Hepatocyte (in vitro differentiated cells): ENCODE results near the gene FADS1. TPM values are rescaled to one million over a fixed set of nuclear protein-coding genes. Genes with fewer than 3 reads are reported as not detected.

Source experiments
- DNase-seq: peaks from one replicate; pipeline ENCODE4 v3.0.0-alpha.2; 2016; ENCODE audit warnings: low spot score
- H2AFZ ChIP-seq: fragments of 200-600 bp; sonication (generic); 2 replicates; pipeline ENCODE4 v1.6.0; 2016; ENCODE audit warnings: antibody characterized with exemption, mild to moderate bottlenecking
- H3K27ac ChIP-seq: fragments of 200-600 bp; sonication (generic); 2 replicates; pipeline ENCODE4 v1.5.1; 2016; ENCODE audit warnings: mild to moderate bottlenecking
- H3K27me3 ChIP-seq: fragments of 200-600 bp; sonication (generic); 2 replicates; pipeline ENCODE4 v1.6.1; 2016
- H3K36me3 ChIP-seq: fragments of 200-600 bp; sonication (generic); replicated peaks from 2 replicates; pipeline ENCODE4 v1.5.1; 2016; ENCODE audit warnings: low read depth; ENCODE audit not compliant: insufficient read depth
- H3K4me1 ChIP-seq: fragments of 200-600 bp; sonication (generic); 2 replicates; pipeline ENCODE4 v1.5.1; 2016; ENCODE audit warnings: mild to moderate bottlenecking, moderate library complexity; ENCODE audit not compliant: insufficient read depth
- H3K4me2 ChIP-seq: fragments of 200-600 bp; sonication (generic); 2 replicates; pipeline ENCODE4 v1.6.0; 2016
- H3K4me3 ChIP-seq: fragments of 200-600 bp; sonication (generic); 2 replicates; pipeline ENCODE4 v1.5.1; 2016; ENCODE audit warnings: mild to moderate bottlenecking
- H3K79me2 ChIP-seq: fragments of 200-600 bp; sonication (generic); 2 replicates; pipeline ENCODE4 v1.6.0; 2017; ENCODE audit warnings: mild to moderate bottlenecking
- H3K9me2 ChIP-seq: fragments of 200-600 bp; sonication (generic); replicated peaks from 2 replicates; pipeline ENCODE4 v1.6.0; 2017; ENCODE audit warnings: mild to moderate bottlenecking; ENCODE audit not compliant: insufficient read depth
- H3K9me3 ChIP-seq: fragments of 200-600 bp; sonication (generic); 2 replicates; pipeline ENCODE4 v1.5.1; 2016; ENCODE audit warnings: low read depth, mild to moderate bottlenecking
- H4K20me1 ChIP-seq: fragments of 200-600 bp; sonication (generic); 2 replicates; pipeline ENCODE4 v1.6.0; 2016; ENCODE audit warnings: mild to moderate bottlenecking; ENCODE audit not compliant: insufficient read depth, poor library complexity, severe bottlenecking
- CTCF ChIP-seq: fragments of 200-600 bp; sonication (generic); IDR thresholded peaks from 2 replicates; pipeline ENCODE4 v1.5.1; 2016; ENCODE audit warnings: antibody characterized with exemption, mild to moderate bottlenecking; ENCODE audit not compliant: poor library complexity
- EZH2 ChIP-seq: fragments of 200-600 bp; sonication (generic); IDR thresholded peaks from 2 replicates; pipeline ENCODE4 v1.6.1; 2016; ENCODE audit warnings: antibody characterized with exemption, mild to moderate bottlenecking, borderline replicate concordance
- EZH2phosphoT487 ChIP-seq: fragments of 200-600 bp; sonication (generic); IDR thresholded peaks from one replicate; pipeline ENCODE4 v1.6.1; 2018; ENCODE audit warnings: antibody characterized with exemption, mild to moderate bottlenecking, low read depth, moderate library complexity; ENCODE audit not compliant: unreplicated experiment, severe bottlenecking
- WGBS: methylation state at CpG from one replicate; pipeline ENCODE4 v1.1.6; 2016; ENCODE audit warnings: low lambda C conversion rate; ENCODE audit errors: missing lambda C conversion rate; 5-methylcytosine and 5-hydroxymethylcytosine counted together
- polyA plus RNA-seq: library from polyadenylated mRNA; unstranded; fragments of >200 nt; fragmentation: Nextera tagmentation; extraction: Ambion mirVana; gene quantifications from 2 replicates; pipeline ENCODE4 v1.2.1, GENCODE V29; 2016
- total RNA-seq: library from RNA; depleted of rRNA; stranded (reverse); fragments of >200 nt; gene quantifications from 2 replicates; pipeline ENCODE4 v1.2.3, GENCODE V29; 2014

FADS1 gene
- total and polyA plus RNA-seq, 2 experiments from 2014 or later = 151 to 230 TPM

- peaks cover 79% of the 10 kb centered on the region for H3K4me1 ChIP-seq
- TF ChIP-seq EZH2 (no peak), EZH2phosphoT487 (no peak), CTCF (no peak)
- peak overlapping the region; percentile 89 for H3K27ac ChIP-seq
- 59% methylated on average over 7 of the region's 10 CpGs for WGBS
- peaks cover 88% of the 10 kb centered on the region for H3K79me2 ChIP-seq
- no peak overlapping the region for H2AFZ ChIP-seq
- no peaks in the 10 kb centered on the region for H3K9me2 ChIP-seq
- H3K4me3 ChIP-seq = no peak overlapping the region
- H3K4me2 ChIP-seq = peak overlapping the region; percentile 58
- H3K27me3 ChIP-seq = no peaks in the 10 kb centered on the region
- no peak for DNase-seq
- H4K20me1 ChIP-seq = no peaks in the 10 kb centered on the region
- H3K36me3 ChIP-seq = no peaks in the 10 kb centered on the region
- H3K9me3 ChIP-seq = no peaks in the 10 kb centered on the region
These were observed 54.6 kb downstream of the FADS1 start for GRCh38 chr11:61762223-61762615.

- DNase-seq = no peak
- TF ChIP-seq EZH2 (no peak), CTCF (no peak), EZH2phosphoT487 (no peak)
- Histone ChIP-seq H3K79me2 (peaks cover 88% of the 10 kb centered on the region), H3K36me3 (no peaks in the 10 kb centered on the region), H3K4me1 (peaks cover 79% of the 10 kb centered on the region), H2AFZ (no peak overlapping the region), H3K4me3 (no peak overlapping the region), H3K9me3 (no peaks in the 10 kb centered on the region), H3K27me3 (no peaks in the 10 kb centered on the region), H3K27ac (peak overlapping the region; percentile 89), H4K20me1 (no peaks in the 10 kb centered on the region), H3K4me2 (peak overlapping the region; percentile 58), H3K9me2 (no peaks in the 10 kb centered on the region)
- WGBS = 67% methylated on average over 10 of the region's 11 CpGs
These were observed 55.2 kb downstream of the FADS1 start for GRCh38 chr11:61761440-61762222.

- no peaks in the 10 kb centered on the region for H3K27me3 ChIP-seq
- no peaks in the 10 kb centered on the region for H3K36me3 ChIP-seq
- DNase-seq = no peak
- peak overlapping the region; percentile 89 for H3K27ac ChIP-seq
- no peaks in the 10 kb centered on the region for H3K9me3 ChIP-seq
- no peaks in the 10 kb centered on the region for H3K9me2 ChIP-seq
- TF ChIP-seq EZH2 (no peak), CTCF (no peak), EZH2phosphoT487 (no peak)
- no peak overlapping the region for H3K4me2 ChIP-seq
- WGBS = 93% methylated on average over 7 of the region's 13 CpGs
- H4K20me1 ChIP-seq = no peaks in the 10 kb centered on the region
- H3K4me3 ChIP-seq = no peak overlapping the region
- peaks cover 93% of the 10 kb centered on the region for H3K79me2 ChIP-seq
- H2AFZ ChIP-seq = no peak overlapping the region
- H3K4me1 ChIP-seq = peaks cover 79% of the 10 kb centered on the region
These were observed 55.9 kb downstream of the FADS1 start for GRCh38 chr11:61760946-61761345.
